OCI-LY7 (cell line): Measurements from ENCODE around the gene PRKG1. TPM values are rescaled to one million over a fixed set of nuclear protein-coding genes. Genes with fewer than 3 reads are reported as not detected.

ENCODE experiments used
- BruUV-seq: library from RNA; stranded (reverse); fragments of 400-500 nt; replicated peaks from 2 replicates; lab custom pipeline; 2021; lab: Mats Ljungman, UMichigan
- CTCF ChIA-PET: fragments of 300-600 bp; sonication (Branson Sonifier 250); formaldehyde crosslinking; loops from one replicate; lab custom pipeline; 2022; ENCODE audit warnings: antibody characterized with exemption; ENCODE audit not compliant: unreplicated experiment; lab: Charles Lee
- POLR2A ChIA-PET: fragments of 300-600 bp; sonication (Branson Sonifier 250); formaldehyde crosslinking; loops from one replicate; lab custom pipeline; 2022; ENCODE audit warnings: antibody characterized with exemption; lab: Charles Lee
- DNase-seq: peaks from one replicate; pipeline ENCODE4 v3.0.0-alpha.2; 2015; ENCODE audit warnings: low spot score
- H2AFZ ChIP-seq: fragments of 200-600 bp; sonication (generic), shearing (Covaris generic); 2 replicates; pipeline ENCODE4 v1.6.1; 2014; ENCODE audit warnings: mild to moderate bottlenecking, antibody characterized with exemption, low read length, moderate library complexity
- H3K27ac ChIP-seq: fragments of 200-600 bp; sonication (generic); 2 replicates; pipeline ENCODE4 v1.5.1; 2014; ENCODE audit warnings: mixed run types, low read depth, mild to moderate bottlenecking, moderate library complexity, low read length, inconsistent platforms; ENCODE audit not compliant: poor library complexity, severe bottlenecking
- H3K36me3 ChIP-seq: fragments of 200-600 bp; sonication (generic); 2 replicates; pipeline ENCODE4 v1.6.1; 2014; ENCODE audit warnings: mild to moderate bottlenecking, antibody characterized with exemption, low read length, moderate library complexity, mixed read lengths; ENCODE audit not compliant: insufficient read depth
- H3K4me1 ChIP-seq: fragments of 200-600 bp; sonication (generic); 2 replicates; pipeline ENCODE4 v1.5.1; 2014; ENCODE audit warnings: mild to moderate bottlenecking, low read length; ENCODE audit not compliant: insufficient read depth, poor library complexity, severe bottlenecking
- H3K4me2 ChIP-seq: fragments of 200-600 bp; sonication (generic); 2 replicates; pipeline ENCODE4 v1.6.1; 2014; ENCODE audit warnings: mild to moderate bottlenecking, low read length
- H3K4me3 ChIP-seq: fragments of 200-600 bp; sonication (generic); 2 replicates; pipeline ENCODE4 v1.5.1; 2014; ENCODE audit warnings: mild to moderate bottlenecking, low read depth, low read length; ENCODE audit not compliant: poor library complexity, severe bottlenecking
- H3K79me2 ChIP-seq: fragments of 200-600 bp; sonication (generic); 2 replicates; pipeline ENCODE4 v1.6.1; 2016; ENCODE audit warnings: low read depth, mild to moderate bottlenecking, low read length, moderate library complexity, mixed read lengths; ENCODE audit not compliant: insufficient read depth
- H3K9me2 ChIP-seq: fragments of 200-600 bp; sonication (generic); 2 replicates; pipeline ENCODE4 v1.6.1; 2016; ENCODE audit warnings: mild to moderate bottlenecking, low read length, mixed read lengths; ENCODE audit not compliant: insufficient read depth
- H3K9me3 ChIP-seq: fragments of 200-600 bp; sonication (generic); 2 replicates; pipeline ENCODE4 v1.6.1; 2014; ENCODE audit warnings: mild to moderate bottlenecking, mixed run types, low read length, mixed read lengths
- H4K20me1 ChIP-seq: fragments of 200-600 bp; sonication (generic); 2 replicates; pipeline ENCODE4 v1.6.1; 2014; ENCODE audit warnings: mild to moderate bottlenecking, antibody characterized with exemption, low read length, moderate library complexity, mixed read lengths; ENCODE audit not compliant: insufficient read depth
- CTCF ChIP-seq: fragments of 200-600 bp; sonication (generic); conservative IDR thresholded peaks from 2 replicates; pipeline ENCODE4 v1.5.1; 2014; ENCODE audit warnings: mild to moderate bottlenecking, antibody characterized with exemption, low read length, moderate library complexity, mixed read lengths
- EZH2phosphoT487 ChIP-seq: fragments of 200-600 bp; sonication (generic); IDR thresholded peaks from 2 replicates; pipeline ENCODE4 v1.6.1; 2018; ENCODE audit warnings: low read depth, borderline replicate concordance, mild to moderate bottlenecking, mixed run types, antibody characterized with exemption, low read length, moderate library complexity, mixed read lengths
- intact Hi-C: fragments of 100-400 bp; cut with micrococcal nuclease; formaldehyde crosslinking; loops from one replicate; pipeline ENCODE4 v1.10.0; 2022; ENCODE audit not compliant: unreplicated experiment
- total RNA-seq, 2 experiments: library from RNA; depleted of rRNA in 1 of 2; stranded (reverse); fragments of >200 nt in 1 of 2; shearing (Covaris generic) in 1 of 2; gene quantifications; 2 replicates each; pipeline ENCODE4 v1.2.3, GENCODE V29; 2014 to 2022

The PRKG1 gene
- total RNA-seq, 2 experiments from 2014 or later, result not detected

- H3K79me2 ChIP-seq, result no peaks in the 10 kb centered on the region
- ChIA-PET POLR2A (no interaction called here), CTCF (no interaction called here)
- H3K4me3 ChIP-seq, result no peak overlapping the region
- no peak for DNase-seq
- no peaks in the 10 kb centered on the region for H3K4me1 ChIP-seq
- no peaks in the 10 kb centered on the region for H3K9me3 ChIP-seq
- intact Hi-C loops, result no loop called here
- H2AFZ ChIP-seq, result no peak overlapping the region
- no peak overlapping the region for H3K4me2 ChIP-seq
- H3K36me3 ChIP-seq, result no peaks in the 10 kb centered on the region
- no peaks in the 10 kb centered on the region for H4K20me1 ChIP-seq
- H3K27ac ChIP-seq, result no peak overlapping the region
- no TSS peak for BruUV-seq
- H3K9me2 ChIP-seq, result no peaks in the 10 kb centered on the region
- TF ChIP-seq CTCF (no peak), EZH2phosphoT487 (no peak)
Observed at GRCh38 chr10:51095444-51095843, 21.2 kb downstream of the PRKG1 start.

- Histone ChIP-seq H2AFZ (no peak overlapping the region), H3K9me3 (no peaks in the 10 kb centered on the region), H3K4me1 (no peaks in the 10 kb centered on the region), H3K9me2 (no peaks in the 10 kb centered on the region), H3K4me2 (no peak overlapping the region), H3K79me2 (no peaks in the 10 kb centered on the region), H3K27ac (no peak overlapping the region), H4K20me1 (no peaks in the 10 kb centered on the region), H3K36me3 (no peaks in the 10 kb centered on the region), H3K4me3 (no peak overlapping the region)
- POLR2A ChIA-PET, result no interaction called here
- intact Hi-C loops, result no loop called here
- TF ChIP-seq CTCF (no peak), EZH2phosphoT487 (no peak)
- CTCF ChIA-PET, result no interaction called here
- no peak for DNase-seq
- BruUV-seq, result no TSS peak
Observed at GRCh38 chr10:51097546-51097945, 23.3 kb downstream of the PRKG1 start.

GRCh38 chr10:51100221-51100620 lies 25.9 kb downstream of the PRKG1 start:
- ChIA-PET POLR2A (no interaction called here), CTCF (no interaction called here)
- H3K4me3 ChIP-seq, result no peak overlapping the region
- no peak overlapping the region for H3K4me2 ChIP-seq
- H3K36me3 ChIP-seq, result no peaks in the 10 kb centered on the region
- no TSS peak for BruUV-seq
- no peaks in the 10 kb centered on the region for H3K4me1 ChIP-seq
- TF ChIP-seq EZH2phosphoT487 (no peak), CTCF (no peak)
- H4K20me1 ChIP-seq, result no peaks in the 10 kb centered on the region
- H3K9me2 ChIP-seq, result no peaks in the 10 kb centered on the region
- H2AFZ ChIP-seq, result no peak overlapping the region
- H3K79me2 ChIP-seq, result no peaks in the 10 kb centered on the region
- H3K27ac ChIP-seq, result no peak overlapping the region
- no peaks in the 10 kb centered on the region for H3K9me3 ChIP-seq
- intact Hi-C loops, result no loop called here
- DNase-seq, result no peak
